ENCODE data around the gene MBTPS1. TPM values are rescaled to one million over a fixed set of nuclear protein-coding genes. Genes with fewer than 3 reads are reported as not detected.
"Not testable (repeated sequence)": the region's sequence is repeated elsewhere in the genome, so short reads cannot be mapped to it uniquely, and the experiment has no call there.

MBTPS1 gene
- polyA plus RNA-seq, 1 donor from 2014 or later = 52.2 TPM

DNA sequence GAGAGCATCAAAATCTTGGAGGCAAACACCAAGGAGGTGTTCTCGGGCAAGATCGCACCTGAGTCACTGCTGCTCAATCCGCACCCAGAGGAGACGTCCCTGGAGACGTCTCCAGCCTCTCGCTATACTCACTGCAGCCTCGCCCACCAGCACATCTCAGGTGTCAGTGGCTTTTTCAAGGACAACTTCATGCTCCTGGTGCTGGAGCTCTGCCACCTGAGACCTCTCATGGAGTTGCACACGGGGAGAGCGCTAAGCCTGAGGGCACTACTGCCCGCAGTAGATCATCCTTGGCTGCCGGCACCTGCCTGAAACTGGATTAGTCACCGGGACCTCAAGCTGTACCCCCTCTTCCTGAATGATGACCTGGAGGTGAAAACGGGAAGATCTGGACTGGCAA, 2.6 kb upstream of the MBTPS1 start:
- no peak overlapping the region for H3K27ac Mint-ChIP-seq
- H3K9me3 Mint-ChIP-seq = no peaks in the 10 kb centered on the region
- no peaks in the 10 kb centered on the region for H3K27me3 Mint-ChIP-seq
- H3K4me3 Mint-ChIP-seq = peak overlapping the region in 1 of 4 donors; percentile 45
- H3K36me3 Mint-ChIP-seq = peaks cover 2% of the 10 kb centered on the region
- peaks cover 6 to 16% (median 10%) of the 10 kb centered on the region in 3 donors for H3K4me1 Mint-ChIP-seq

DNA sequence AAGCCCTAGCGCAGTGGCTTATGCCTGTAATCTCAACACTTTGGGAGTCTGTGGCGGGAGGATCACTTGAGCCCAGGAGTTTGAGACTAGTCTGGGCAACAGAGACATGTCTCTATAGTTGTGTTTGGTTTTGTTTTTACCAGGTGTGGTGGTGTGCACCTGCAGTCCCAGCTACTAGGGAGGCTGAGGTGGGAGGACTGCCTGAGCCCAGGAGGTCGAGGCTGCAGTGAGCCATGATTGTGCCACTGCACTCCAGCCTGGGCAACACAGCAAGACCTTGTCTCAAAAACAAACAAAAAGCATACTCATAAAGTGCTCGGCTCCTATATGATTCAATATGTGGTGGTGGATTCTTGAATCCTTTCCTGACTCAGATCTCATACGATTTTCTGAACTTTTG, 1.6 kb upstream of the MBTPS1 start:
- H3K27ac Mint-ChIP-seq = peak overlapping the region in 1 of 3 donors; percentile 72
- not testable (repeated sequence) for H3K9me3 Mint-ChIP-seq, H3K27me3 Mint-ChIP-seq, H3K36me3 Mint-ChIP-seq
- peak overlapping the region in 3 of 4 donors; percentile 0 to 100 (median 72) for H3K4me3 Mint-ChIP-seq
- H3K4me1 Mint-ChIP-seq = peaks cover 6 to 19% (median 12%) of the 10 kb centered on the region in 3 donors

DNA sequence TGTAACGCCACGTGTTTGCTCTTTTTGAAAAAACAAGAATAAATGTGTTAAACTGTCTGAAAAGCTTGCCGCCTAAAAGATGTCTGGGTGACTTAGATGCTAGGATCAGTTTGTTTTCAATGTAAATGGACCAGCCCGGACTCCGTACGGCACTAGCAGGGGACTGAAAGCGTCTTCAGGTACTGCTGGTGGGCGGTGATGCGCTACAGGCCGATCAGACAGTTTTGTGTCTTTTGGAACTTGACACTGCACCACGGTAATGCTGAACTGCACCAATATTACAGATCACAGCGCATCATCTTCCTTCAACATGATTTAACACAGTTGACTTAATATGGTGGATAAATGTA, 727 bp upstream of the MBTPS1 start:
- Mint-ChIP-seq H3K9me3 (no peaks in the 10 kb centered on the region), H3K27ac (peak overlapping the region; percentile 83 to 100 (median 96)), H3K4me3 (peak overlapping the region; percentile 90 to 100 (median 96)), H3K36me3 (peaks cover 2% of the 10 kb centered on the region), H3K4me1 (peaks cover 6 to 21% (median 12%) of the 10 kb centered on the region in 3 donors), H3K27me3 (no peaks in the 10 kb centered on the region)

DNA sequence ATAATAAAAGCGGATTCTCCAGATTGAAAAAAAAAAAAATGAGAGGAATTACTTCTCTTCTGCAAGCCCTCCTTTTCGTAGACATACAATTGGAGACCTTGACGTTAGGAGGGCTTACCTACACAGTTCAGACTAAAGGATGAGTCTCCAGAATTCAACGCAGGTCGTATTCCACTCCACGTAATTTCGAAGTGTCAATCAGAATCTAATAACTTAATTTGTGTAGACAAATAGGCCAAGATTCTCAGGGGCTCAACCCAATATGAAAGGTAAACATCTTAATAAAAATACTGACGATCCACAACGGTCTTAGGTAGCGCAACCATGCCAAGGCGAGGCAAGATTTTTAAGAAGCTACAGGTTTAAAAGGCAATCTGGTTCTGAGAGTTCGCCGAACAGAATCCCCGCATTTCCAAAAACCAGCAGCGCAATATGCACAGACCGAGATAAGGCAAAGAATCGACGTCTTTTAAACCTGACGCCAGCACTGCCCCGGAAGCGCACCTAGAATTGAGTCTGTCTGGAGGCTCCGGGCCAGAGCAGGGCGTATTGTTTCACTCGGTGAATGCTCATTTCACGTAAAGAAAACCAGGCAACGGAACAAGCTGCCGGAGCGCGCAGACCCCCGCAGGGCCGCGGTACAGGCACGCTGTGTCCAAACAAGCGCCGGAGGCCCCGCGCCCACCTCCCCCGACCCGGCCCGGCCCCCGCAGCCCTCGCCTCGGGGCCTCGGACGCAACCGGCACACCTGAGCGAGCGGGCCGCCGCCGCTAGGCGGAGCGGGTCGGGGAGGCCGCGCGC, 623 bp downstream of the MBTPS1 start:
- no peaks in the 10 kb centered on the region for H3K27me3 Mint-ChIP-seq

DNA sequence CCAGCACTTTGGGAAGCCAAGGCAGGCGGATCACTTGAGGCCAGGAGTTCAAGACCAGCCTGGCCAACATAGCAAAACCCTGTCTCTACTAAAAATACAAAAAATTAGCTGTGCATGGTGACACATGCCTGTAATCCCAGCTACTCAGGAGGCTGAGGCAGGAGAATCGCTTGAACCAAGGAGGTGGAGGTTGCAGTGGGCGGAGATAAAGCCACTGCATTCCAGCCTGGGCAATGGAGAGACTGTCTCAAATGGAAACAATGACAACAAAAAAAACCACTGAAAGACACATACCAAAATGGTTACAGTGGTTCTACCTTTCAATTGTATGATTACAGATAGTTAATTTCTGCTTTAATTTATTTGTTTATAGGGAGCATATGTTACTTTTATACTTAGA, 4.8 kb downstream of the MBTPS1 start:
- H3K27ac Mint-ChIP-seq, H3K9me3 Mint-ChIP-seq, H3K27me3 Mint-ChIP-seq, H3K4me3 Mint-ChIP-seq, H3K36me3 Mint-ChIP-seq: not testable (repeated sequence)
- peaks cover 14 to 31% (median 19%) of the 10 kb centered on the region in 3 donors for H3K4me1 Mint-ChIP-seq

More for the DNA sequence above, 623 bp downstream of the MBTPS1 start:
- peak overlapping the region; percentile 90 to 100 (median 96) for H3K4me3 Mint-ChIP-seq
- peak overlapping the region; percentile 95 to 100 (median 96) for H3K27ac Mint-ChIP-seq
- H3K36me3 Mint-ChIP-seq = no peaks in the 10 kb centered on the region
- H3K4me1 Mint-ChIP-seq = peaks cover 6 to 21% (median 15%) of the 10 kb centered on the region in 3 donors
- H3K9me3 Mint-ChIP-seq = no peaks in the 10 kb centered on the region

DNA sequence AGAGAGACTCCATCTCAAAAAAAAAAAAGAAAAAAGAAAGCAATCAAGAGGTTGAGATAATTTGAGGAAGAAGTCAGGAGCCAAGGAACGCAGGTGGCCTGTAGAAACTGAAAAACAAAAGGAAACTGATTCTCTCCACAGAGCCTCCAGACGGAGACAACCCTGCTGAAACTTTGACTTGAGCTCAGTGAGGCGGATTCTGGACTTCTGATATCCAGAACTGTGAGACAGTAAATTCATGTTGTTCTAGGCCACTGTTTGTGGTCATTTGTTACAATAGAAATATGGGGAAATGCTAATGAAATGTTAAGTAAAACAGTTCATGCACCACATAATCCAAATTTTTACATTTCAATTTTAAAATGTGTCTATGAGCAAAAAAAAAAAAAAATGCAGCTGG, 5.2 kb downstream of the MBTPS1 start:
- Mint-ChIP-seq H3K36me3 (no peaks in the 10 kb centered on the region), H3K27me3 (no peaks in the 10 kb centered on the region), H3K27ac (peak overlapping the region in 1 of 3 donors; percentile 32), H3K4me3 (peak overlapping the region in 3 of 4 donors; percentile 28 to 61 (median 41)), H3K4me1 (peaks cover 14 to 35% (median 19%) of the 10 kb centered on the region in 3 donors), H3K9me3 (no peaks in the 10 kb centered on the region)

DNA sequence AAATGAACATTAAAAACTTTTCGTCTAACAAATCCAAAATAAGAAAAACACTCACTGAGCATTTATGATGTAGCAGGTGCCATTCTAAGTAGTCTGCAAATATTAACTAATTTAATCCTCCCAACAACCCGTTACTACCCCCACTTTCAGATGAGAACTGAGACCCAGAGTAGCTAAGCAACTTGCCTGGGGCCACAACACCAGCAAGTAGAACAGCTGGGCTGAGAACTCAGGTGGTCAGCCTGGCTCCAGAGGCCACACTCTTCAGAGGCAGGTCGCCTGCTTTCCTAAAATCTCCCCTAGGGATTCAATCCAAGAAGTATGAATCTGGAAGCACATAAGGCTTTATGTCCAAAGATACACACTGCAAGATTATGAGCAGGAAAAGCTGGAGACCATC, 6.2 kb downstream of the MBTPS1 start:
- H3K4me3 Mint-ChIP-seq = peak overlapping the region in 1 of 4 donors; percentile 61
- no peaks in the 10 kb centered on the region for H3K36me3 Mint-ChIP-seq
- no peaks in the 10 kb centered on the region for H3K27me3 Mint-ChIP-seq
- H3K27ac Mint-ChIP-seq = peak overlapping the region in 1 of 3 donors; percentile 32
- peaks cover 9 to 37% (median 17%) of the 10 kb centered on the region in 3 donors for H3K4me1 Mint-ChIP-seq
- H3K9me3 Mint-ChIP-seq = no peaks in the 10 kb centered on the region

DNA sequence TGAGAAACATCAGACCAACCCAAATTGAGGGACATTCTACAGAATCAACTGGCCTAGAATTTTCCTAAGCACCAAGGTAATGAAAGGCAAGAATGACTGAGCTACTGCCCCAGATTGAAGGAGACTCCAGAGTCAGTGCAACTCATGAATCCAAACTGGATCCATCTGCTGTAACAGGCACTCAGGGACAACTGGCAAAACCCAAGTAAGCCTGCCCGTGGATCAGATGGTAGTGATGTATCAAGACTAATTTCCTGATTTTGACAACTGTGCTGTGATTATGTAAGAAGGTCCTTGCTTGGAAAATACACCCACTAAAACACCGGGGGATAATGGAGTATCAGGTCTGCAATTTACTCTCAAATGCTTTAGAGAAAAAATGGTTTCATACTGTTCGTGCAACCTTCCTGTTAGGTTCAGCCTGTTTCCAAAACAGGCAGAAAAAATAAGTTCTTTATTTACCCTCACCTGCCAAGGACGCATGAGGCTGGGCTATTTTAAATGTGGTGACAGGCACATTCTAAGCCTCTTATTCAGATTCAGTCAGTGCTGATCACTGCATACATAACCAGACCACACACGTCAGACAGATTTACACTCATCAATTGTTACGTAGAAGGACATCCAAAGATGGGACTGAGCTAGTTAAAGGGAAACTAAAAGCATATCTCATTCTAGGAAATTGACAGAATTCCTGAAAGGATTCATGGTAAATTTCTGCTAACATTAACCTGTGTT, 7.0 kb downstream of the MBTPS1 start:
- no peaks in the 10 kb centered on the region for H3K9me3 Mint-ChIP-seq
- no peak overlapping the region for H3K27ac Mint-ChIP-seq
- H3K36me3 Mint-ChIP-seq = no peaks in the 10 kb centered on the region
- H3K4me3 Mint-ChIP-seq = no peak overlapping the region
- H3K4me1 Mint-ChIP-seq = peaks cover 13 to 36% (median 14%) of the 10 kb centered on the region in 3 donors
- no peaks in the 10 kb centered on the region for H3K27me3 Mint-ChIP-seq

DNA sequence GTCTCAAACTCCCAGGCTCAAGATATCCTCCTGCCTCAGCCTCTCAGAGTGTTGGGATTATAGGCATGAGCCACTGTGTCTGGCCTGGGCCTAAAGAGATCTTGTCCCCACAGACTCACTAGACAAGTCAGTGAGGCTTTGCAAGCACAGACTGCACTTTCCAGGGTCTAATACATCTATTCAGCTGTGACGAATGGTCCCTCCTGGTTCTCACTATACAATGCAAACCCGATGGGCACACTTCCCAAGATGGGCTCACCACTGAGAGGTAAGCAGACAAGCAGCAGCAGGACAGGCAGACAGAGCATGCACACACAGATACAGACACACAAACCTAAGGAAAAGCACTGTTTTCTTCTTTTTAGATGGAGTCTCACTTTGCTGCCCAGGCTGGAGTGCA, 8.8 kb downstream of the MBTPS1 start:
- H3K27me3 Mint-ChIP-seq = no peaks in the 10 kb centered on the region
- no peak overlapping the region for H3K27ac Mint-ChIP-seq
- H3K4me1 Mint-ChIP-seq = peaks cover 11 to 33% (median 15%) of the 10 kb centered on the region in 3 donors
- H3K4me3 Mint-ChIP-seq = peak overlapping the region in 1 of 4 donors; percentile 61
- H3K36me3 Mint-ChIP-seq = no peaks in the 10 kb centered on the region
- no peaks in the 10 kb centered on the region for H3K9me3 Mint-ChIP-seq

DNA sequence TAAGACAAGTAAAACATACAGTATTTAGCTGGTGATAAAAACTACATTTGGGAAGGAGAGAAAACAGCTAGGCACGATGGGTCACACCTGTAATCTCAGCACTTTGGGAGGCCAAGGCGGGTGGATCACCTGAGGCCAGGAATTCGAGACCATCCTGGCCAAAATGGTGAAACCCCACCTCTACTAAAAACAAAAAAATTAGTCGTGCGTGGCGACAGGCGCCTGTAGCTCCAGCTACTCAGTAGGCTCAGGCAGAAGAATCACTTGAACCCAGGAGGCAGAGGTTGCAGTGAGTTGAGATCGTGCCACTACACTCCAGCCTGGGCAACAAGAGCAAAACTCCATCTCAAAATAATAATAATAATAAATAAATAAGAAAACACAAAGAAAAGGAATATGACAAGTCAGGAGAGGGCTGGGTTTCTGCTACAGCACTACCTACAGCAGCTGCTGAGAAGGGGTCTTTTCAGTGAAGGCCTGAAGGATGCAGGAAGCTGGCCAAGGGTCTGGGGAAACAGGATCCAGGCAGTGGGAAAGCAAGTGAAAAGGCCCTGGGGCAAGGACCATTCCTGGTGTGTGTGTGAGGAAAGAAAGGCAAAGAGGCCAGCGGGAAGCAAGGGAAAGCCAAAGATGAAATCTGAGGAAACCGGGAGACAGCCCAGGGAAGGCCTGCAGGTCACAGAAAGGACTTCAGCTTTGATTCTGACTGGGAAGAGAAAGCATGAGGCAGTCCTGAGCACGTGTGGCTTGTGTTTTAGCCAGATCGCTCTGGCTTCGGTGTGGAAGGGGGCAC, 10.6 kb downstream of the MBTPS1 start:
- Mint-ChIP-seq H3K4me3 (peak overlapping the region in 1 of 4 donors; percentile 71), H3K27ac (peak overlapping the region in 1 of 3 donors; percentile 68), H3K9me3 (no peaks in the 10 kb centered on the region), H3K36me3 (no peaks in the 10 kb centered on the region), H3K4me1 (peaks cover 8 to 38% (median 27%) of the 10 kb centered on the region in 3 donors), H3K27me3 (no peaks in the 10 kb centered on the region)

DNA sequence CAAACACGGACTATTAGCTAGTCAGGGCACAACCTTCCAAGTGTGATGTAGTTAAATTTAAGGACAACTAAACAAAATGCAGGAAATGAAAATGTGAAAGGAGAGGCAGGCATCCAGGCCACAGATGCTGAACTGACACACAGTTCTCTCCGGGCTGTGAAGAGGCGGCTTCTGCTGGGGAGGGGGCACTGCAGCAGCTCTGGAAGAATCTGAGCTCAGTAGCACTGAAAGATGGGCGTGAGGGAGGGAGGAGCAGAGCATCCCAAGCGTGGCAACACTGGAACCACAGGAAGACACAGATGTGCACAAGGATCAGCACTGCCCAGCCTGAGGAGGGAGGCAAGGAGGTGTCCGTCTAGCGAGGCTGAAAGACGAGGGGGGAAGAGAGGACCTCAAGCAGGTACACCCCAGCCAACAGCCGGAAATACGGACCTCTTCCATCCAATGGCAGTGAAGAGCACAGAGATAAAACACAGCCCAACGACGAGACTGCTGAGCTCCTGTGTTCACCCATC, 11.4 kb downstream of the MBTPS1 start:
- Mint-ChIP-seq H3K27ac (no peak overlapping the region), H3K9me3 (no peaks in the 10 kb centered on the region), H3K4me1 (peaks cover 6 to 32% (median 24%) of the 10 kb centered on the region in 3 donors), H3K36me3 (no peaks in the 10 kb centered on the region), H3K27me3 (no peaks in the 10 kb centered on the region), H3K4me3 (no peak overlapping the region)

DNA sequence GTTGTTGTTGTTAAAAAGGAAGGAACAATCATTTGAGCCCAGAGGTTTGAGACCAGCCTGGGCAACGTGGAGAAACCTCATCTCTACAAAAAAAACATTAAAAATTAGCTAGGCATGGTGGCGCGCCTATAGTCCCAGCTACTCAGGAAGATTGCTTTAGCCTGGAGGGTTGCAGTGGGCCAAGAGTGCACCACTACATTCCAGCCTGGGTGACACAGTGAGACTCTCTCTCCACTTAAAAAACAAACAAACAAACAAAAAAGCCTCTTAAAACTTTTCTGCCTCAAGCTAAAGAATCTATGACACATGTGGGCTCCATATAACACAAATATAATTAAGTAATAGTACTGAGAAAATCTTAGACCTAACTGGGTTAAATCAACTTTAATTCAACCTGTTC, 12.5 kb downstream of the MBTPS1 start:
- Mint-ChIP-seq H3K4me3 (peak overlapping the region in 1 of 4 donors; percentile 3), H3K27ac (no peak overlapping the region), H3K36me3 (no peaks in the 10 kb centered on the region), H3K4me1 (peaks cover 4 to 27% (median 18%) of the 10 kb centered on the region in 3 donors), H3K27me3 (no peaks in the 10 kb centered on the region), H3K9me3 (no peaks in the 10 kb centered on the region)

DNA sequence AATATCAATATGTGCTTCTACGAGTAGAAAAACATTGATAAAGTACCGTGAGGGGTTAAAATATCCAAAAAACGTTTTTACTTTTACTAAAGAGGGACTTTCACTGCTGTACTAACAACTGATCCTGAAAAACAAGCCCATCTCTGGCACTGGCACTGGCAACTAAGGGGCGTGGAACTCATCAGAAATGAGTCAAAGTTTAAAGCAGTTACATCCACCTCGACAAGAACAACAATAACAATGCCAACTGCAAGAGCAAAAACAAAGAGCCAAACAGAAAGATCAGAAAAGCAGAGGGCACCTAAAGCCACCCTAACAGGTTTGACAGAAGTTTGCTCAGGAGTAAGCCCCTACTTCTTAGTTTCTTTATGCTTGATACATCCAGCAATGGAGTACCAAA, 13.1 kb downstream of the MBTPS1 start:
- Mint-ChIP-seq H3K27ac (peak overlapping the region in 1 of 3 donors; percentile 18), H3K4me1 (peaks cover 4 to 25% (median 18%) of the 10 kb centered on the region in 3 donors)

DNA sequence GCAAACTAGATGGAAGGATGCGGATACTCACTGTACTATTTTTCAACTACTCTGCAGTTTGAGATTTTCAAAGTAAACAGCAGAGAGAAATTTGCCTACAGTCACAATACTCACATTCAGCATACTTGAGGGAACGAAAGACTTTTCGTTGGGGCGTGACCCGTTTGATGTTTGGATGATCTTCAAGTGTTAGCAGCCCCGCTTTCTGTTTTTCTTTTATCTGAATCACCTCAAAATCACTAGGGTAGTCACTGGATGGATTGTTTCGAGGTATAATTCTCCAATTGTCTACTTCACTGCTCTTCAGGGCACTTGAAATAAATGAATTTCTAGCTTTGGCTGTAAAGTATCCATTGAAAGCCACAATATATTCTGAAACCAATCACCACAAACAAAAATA, 17.8 kb downstream of the MBTPS1 start:
- Mint-ChIP-seq H3K27ac (no peak overlapping the region), H3K27me3 (no peaks in the 10 kb centered on the region), H3K4me1 (peaks cover 0 to 13% (median 8%) of the 10 kb centered on the region in 3 donors), H3K9me3 (no peaks in the 10 kb centered on the region), H3K4me3 (no peak overlapping the region), H3K36me3 (no peaks in the 10 kb centered on the region)

More for the DNA sequence above, 13.1 kb downstream of the MBTPS1 start:
- no peak overlapping the region for H3K4me3 Mint-ChIP-seq
- H3K36me3 Mint-ChIP-seq = no peaks in the 10 kb centered on the region
- no peaks in the 10 kb centered on the region for H3K9me3 Mint-ChIP-seq
- H3K27me3 Mint-ChIP-seq = no peaks in the 10 kb centered on the region
